ENCODE results near the gene ZNF225. TPM values are rescaled to one million over a fixed set of nuclear protein-coding genes. Genes with fewer than 3 reads are reported as not detected.
A peak's percentile ranks its signal among the peaks of the same experiment; 100 is the strongest.

The ZNF225 gene
- total and polyA plus RNA-seq, 9 of the 15 experiments (the other 6 are each of a cell fraction or from before 2014, with no cell fraction given): 1.4 to 4.2 (median 2.2) TPM

DNA sequence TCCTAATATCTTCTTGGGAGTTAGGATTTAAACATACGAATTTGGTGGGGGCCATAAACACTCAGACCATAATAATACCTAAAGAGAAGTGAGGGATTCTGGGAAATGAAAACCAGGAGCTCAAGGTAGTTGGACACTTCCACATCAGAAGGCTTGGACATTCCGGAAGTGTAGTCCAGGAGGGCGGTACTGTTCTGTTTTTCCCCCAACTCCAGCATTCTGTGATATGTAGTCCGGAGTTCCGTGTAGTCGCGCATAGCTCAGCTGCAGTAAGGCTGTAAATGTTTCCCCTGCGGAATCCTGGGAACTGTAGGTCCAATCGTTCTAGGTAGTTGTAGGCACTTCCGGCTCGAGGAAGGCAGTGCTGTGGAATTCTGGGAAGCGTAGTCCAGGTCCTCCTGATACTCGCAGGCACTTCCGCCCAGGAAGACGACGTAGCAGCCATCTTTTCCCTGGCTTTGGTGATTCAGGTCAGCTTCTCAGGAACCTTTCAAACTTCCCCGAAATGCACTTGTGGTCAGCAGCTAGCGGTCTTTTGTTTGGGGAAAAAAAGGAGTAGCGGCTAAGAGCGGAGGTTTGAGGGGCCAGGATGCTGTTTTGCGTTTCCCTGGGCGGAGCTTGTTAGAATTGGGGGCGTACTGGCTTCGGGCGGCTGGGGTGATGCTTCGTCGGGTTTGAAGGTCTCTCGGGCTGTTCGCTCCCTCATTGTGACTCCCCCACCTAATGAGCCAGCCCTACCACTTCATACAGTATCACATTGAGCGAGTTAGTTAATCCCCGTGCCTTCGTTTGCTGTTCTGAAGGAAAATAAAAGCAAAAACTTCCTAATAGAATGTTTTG lies 51.7 kb downstream of the ZNF225 start, which contains the start of gene ZNF226:
ZNF226 (plus strand) TSS at position 428 of the 840 bp plus-strand sequence. CDS start 4,981 bp downstream, outside the sequence.
- CTCF ChIA-PET (ENCODE audit: low intra/inter-chr PET ratio): no interaction called here
- Histone ChIP-seq H3K9me3 (replicated peaks; ENCODE audit: control insufficient read depth, insufficient read depth, low read depth, low read length) (peaks cover 3% of the 10 kb centered on the region; the same call in 1 of the 2 replicates), H3K27me3 (ENCODE audit: control insufficient read depth in 2 of 2, insufficient read depth in 2 of 2, low read length in 2 of 2) (no peaks in the 10 kb centered on the region), H3K79me2 (ENCODE audit: control insufficient read depth, insufficient read depth, low read length) (peaks cover 3% of the 10 kb centered on the region; the same call in 2 of the 3 replicates), H2AFZ (ENCODE audit: low read depth, low read length) (peak within 1 kb of the TSS; percentile 98), H3K27ac (ENCODE audit: extremely low read depth, low read depth, low read length) (peak within 1 kb of the TSS; percentile 80), H3K4me2 (ENCODE audit: insufficient read depth, low read length) (peak within 1 kb of the TSS; percentile 93), H3K9ac (ENCODE audit: insufficient read depth in 1 of 2, low read depth in 2 of 2, low read length in 2 of 2) (peak within 1 kb of the TSS; percentile 75 to 86), H3K4me3 (peak within 1 kb of the TSS; percentile 64), H4K20me1 (replicated peaks; ENCODE audit: control insufficient read depth, insufficient read depth, low read length) (no peaks in the 10 kb centered on the region), H3K36me3 (ENCODE audit: control insufficient read depth, insufficient read depth, low read length) (peaks cover 14% of the 10 kb centered on the region; the same call in 2 of the 3 replicates), H3K9me1 (ENCODE audit: control insufficient read depth, insufficient read depth, low read length) (no peaks in the 10 kb centered on the region), H3K4me1 (replicated peaks in 1 of 2; ENCODE audit: control insufficient read depth in 2 of 2, insufficient read depth in 2 of 2, low read length in 2 of 2) (no peaks in the 10 kb centered on the region; a peak in 1 of 5 replicates)
- in situ Hi-C loops (cut with MboI): no loop called here
- intact Hi-C loops (cut with micrococcal nuclease): no loop called here
- FAIRE-seq (peak; percentile 100), ATAC-seq (peak; percentile 99), DNase-seq (ENCODE audit: extremely low read depth in 1 of 4, low spot score in 3 of 4) (peak; percentile 87 to 95 (median 89))
- WGBS (ENCODE audit: insufficient coverage, low coverage, missing lambda C conversion rate): under 1% methylated on average over 32 of the region's 32 CpGs
- no TSS peak for BruUV-seq (replicated peaks)
- POLR2A ChIA-PET: interaction anchor here (0.6 to 2.1 kb wide), 14 partner anchors 10 to 738 kb away, joined by 3 to 11 read pairs (median 4); partner anchors contain the start of genes ZNF227 and ZNF235
- TF ChIP-seq ESRRA (IDR thresholded peaks at IDR 0.05; ENCODE audit: borderline replicate concordance, low read depth): peak; percentile 10; the same call in 1 of the 2 replicates
- TF ChIP-seq ATF7 (IDR thresholded peaks at IDR 0.05): peak; percentile 73
- no peak for TF ChIP-seq CAMTA2 (CRISPR knock-in tag; conservative IDR thresholded peaks at IDR 0.05)
- TF ChIP-seq MGA (IDR thresholded peaks at IDR 0.05): 0 out of 2 replicates have a peak, but pooled peaks have one; percentile 41
- TF ChIP-seq, protein P1, sequence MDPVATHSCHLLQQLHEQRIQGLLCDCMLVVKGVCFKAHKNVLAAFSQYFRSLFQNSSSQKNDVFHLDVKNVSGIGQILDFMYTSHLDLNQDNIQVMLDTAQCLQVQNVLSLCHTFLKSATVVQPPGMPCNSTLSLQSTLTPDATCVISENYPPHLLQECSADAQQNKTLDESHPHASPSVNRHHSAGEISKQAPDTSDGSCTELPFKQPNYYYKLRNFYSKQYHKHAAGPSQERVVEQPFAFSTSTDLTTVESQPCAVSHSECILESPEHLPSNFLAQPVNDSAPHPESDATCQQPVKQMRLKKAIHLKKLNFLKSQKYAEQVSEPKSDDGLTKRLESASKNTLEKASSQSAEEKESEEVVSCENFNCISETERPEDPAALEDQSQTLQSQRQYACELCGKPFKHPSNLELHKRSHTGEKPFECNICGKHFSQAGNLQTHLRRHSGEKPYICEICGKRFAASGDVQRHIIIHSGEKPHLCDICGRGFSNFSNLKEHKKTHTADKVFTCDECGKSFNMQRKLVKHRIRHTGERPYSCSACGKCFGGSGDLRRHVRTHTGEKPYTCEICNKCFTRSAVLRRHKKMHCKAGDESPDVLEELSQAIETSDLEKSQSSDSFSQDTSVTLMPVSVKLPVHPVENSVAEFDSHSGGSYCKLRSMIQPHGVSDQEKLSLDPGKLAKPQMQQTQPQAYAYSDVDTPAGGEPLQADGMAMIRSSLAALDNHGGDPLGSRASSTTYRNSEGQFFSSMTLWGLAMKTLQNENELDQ (CRISPR knock-in tag; IDR thresholded peaks at IDR 0.05; ENCODE audit: borderline replicate concordance): no peak
- TF ChIP-seq ELF1 (tag; IDR thresholded peaks at IDR 0.05): peak; percentile 99

All from K562 (cell line).